Small intestine (tissue), 16 donors: ENCODE data around the gene RAB7A. TPM values are rescaled to one million over a fixed set of nuclear protein-coding genes. Genes with fewer than 3 reads are reported as not detected.
A peak's percentile ranks its signal among the peaks of the same experiment; 100 is the strongest.

Experiments used
- DNase-seq, 2 donors: peaks; one replicate each; pipeline versions ENCODE4 v3.0.0 to v3.0.0-alpha.2; 2013
- FAIRE-seq: peaks from 2 replicates; lab custom pipeline; 2012; peaks lifted over from hg19 to GRCh38; lab: Jason Lieb, UNC
- H3K27ac ChIP-seq, 3 donors: one replicate each; pipeline ENCODE4 v1.5.1; 2013; ENCODE audit warnings: low read length in 2 of 3, mild to moderate bottlenecking in 2 of 3, control low read depth in 1 of 3, inconsistent platforms in 1 of 3, low read depth in 1 of 3, moderate library complexity in 1 of 3
- H3K27me3 ChIP-seq, 3 donors: one replicate each; pipeline ENCODE4 v1.6.1; 2013; ENCODE audit warnings: low read length in 3 of 3, inconsistent platforms in 1 of 3; ENCODE audit not compliant: control insufficient read depth in 3 of 3, insufficient read depth in 3 of 3
- H3K36me3 ChIP-seq, 3 donors: one replicate each; pipeline ENCODE4 v1.6.1; 2013; ENCODE audit warnings: low read length in 3 of 3, inconsistent platforms in 1 of 3, low read depth in 1 of 3, mild to moderate bottlenecking in 1 of 3, moderate library complexity in 1 of 3; ENCODE audit not compliant: control insufficient read depth in 3 of 3, insufficient read depth in 2 of 3
- H3K4me1 ChIP-seq, 3 donors: one replicate each; pipeline ENCODE4 v1.6.1; 2013; ENCODE audit warnings: low read length in 2 of 3, inconsistent platforms in 1 of 3, low read depth in 1 of 3, mild to moderate bottlenecking in 1 of 3, moderate library complexity in 1 of 3; ENCODE audit not compliant: control insufficient read depth in 3 of 3, insufficient read depth in 2 of 3
- H3K4me3 ChIP-seq, 3 donors: one replicate each; pipeline ENCODE4 v1.5.1; 2013; ENCODE audit warnings: low read length in 3 of 3, control low read depth in 1 of 3, inconsistent platforms in 1 of 3, low read depth in 1 of 3, mild to moderate bottlenecking in 1 of 3, moderate library complexity in 1 of 3
- H3K9me3 ChIP-seq, 2 donors: one replicate each; pipeline ENCODE4 v1.6.1; 2013; ENCODE audit warnings: low read depth in 1 of 2, low read length in 1 of 2; ENCODE audit not compliant: control insufficient read depth in 2 of 2, insufficient read depth in 1 of 2
- WGBS, 3 donors: extraction: QIAGEN DNeasy Blood & Tissue Kit; methylation state at CpG; one replicate each; pipeline ENCODE4 v1.1.7; 2013; 5-methylcytosine and 5-hydroxymethylcytosine counted together
- long read RNA-seq, 10 donors: transcript quantifications; one replicate each; lab custom pipeline, GENCODE V29; 2026
- polyA plus RNA-seq, 4 donors: library from polyadenylated mRNA; stranded (reverse) in 3 of 4; unstranded in 1 of 4; fragments of 200-250 nt in 3 of 4; fragments of 120-200 nt in 1 of 4; gene quantifications; one replicate each; pipeline versions ENCODE4 v1.2.1 to v1.2.3, GENCODE V29; 2013
- donor health status: healthy with polysubstance abuse.
- donor health status: control.
- donor health status: control.
- donor health status: Bipolar disorder and iron deficiency.
- donor health status: healthy.

Gene RAB7A
- 100 to 1,000 TPM; 141 to 212 (median 165) TPM for polyA plus RNA-seq
- long read RNA-seq, donor 1 = 0 reads
- long read RNA-seq, donor 2, transcript RAB7A-201 (6 exons, 2,244 nt) = major isoform, 38 of 93 reads
- long read RNA-seq, donor 2, partial matches to known transcripts = 52 of 93 reads
- long read RNA-seq, donor 2, other reads (novel, unspliced or antisense) = 0 of 93 reads
- long read RNA-seq, donor 3, transcript RAB7A-201 (6 exons, 2,244 nt) = major isoform, 60 of 112 reads
- long read RNA-seq, donor 3, transcript RAB7A-207 (3 exons, 552 nt) = minor isoform, 5 of 112 reads
- long read RNA-seq, donor 3, partial matches to known transcripts = 47 of 112 reads
- long read RNA-seq, donor 3, other reads (novel, unspliced or antisense) = 0 of 112 reads
- long read RNA-seq, donor 4, partial matches to known transcripts = 0 of 3 reads
- long read RNA-seq, donor 4, other reads (novel, unspliced or antisense) = 0 of 3 reads
- long read RNA-seq, donor 5, transcript RAB7A-201 (6 exons, 2,244 nt) = major isoform, 25 of 31 reads
- long read RNA-seq, donor 5, partial matches to known transcripts = 6 of 31 reads
- long read RNA-seq, donor 5, other reads (novel, unspliced or antisense) = 0 of 31 reads
- long read RNA-seq, donor 6, transcript RAB7A-201 (6 exons, 2,244 nt) = major isoform, 67 of 92 reads
- long read RNA-seq, donor 6, partial matches to known transcripts = 19 of 92 reads
- long read RNA-seq, donor 6, other reads (novel, unspliced or antisense) = 6 of 92 reads
- long read RNA-seq, donor 7 = 0 reads
- long read RNA-seq, donor 8, transcript RAB7A-201 (6 exons, 2,244 nt) = major isoform, 6 of 6 reads
- long read RNA-seq, donor 8, partial matches to known transcripts = 0 of 6 reads
- long read RNA-seq, donor 8, other reads (novel, unspliced or antisense) = 0 of 6 reads
- long read RNA-seq, donor 9, transcript RAB7A-201 (6 exons, 2,244 nt) = major isoform, 22 of 23 reads
- long read RNA-seq, donor 9, partial matches to known transcripts = 0 of 23 reads
- long read RNA-seq, donor 9, other reads (novel, unspliced or antisense) = 0 of 23 reads
- long read RNA-seq, donor 10, transcript RAB7A-201 (6 exons, 2,244 nt) = major isoform, 90 of 224 reads
- long read RNA-seq, donor 10, partial matches to known transcripts = 128 of 224 reads
- long read RNA-seq, donor 10, other reads (novel, unspliced or antisense) = 5 of 224 reads

DNA sequence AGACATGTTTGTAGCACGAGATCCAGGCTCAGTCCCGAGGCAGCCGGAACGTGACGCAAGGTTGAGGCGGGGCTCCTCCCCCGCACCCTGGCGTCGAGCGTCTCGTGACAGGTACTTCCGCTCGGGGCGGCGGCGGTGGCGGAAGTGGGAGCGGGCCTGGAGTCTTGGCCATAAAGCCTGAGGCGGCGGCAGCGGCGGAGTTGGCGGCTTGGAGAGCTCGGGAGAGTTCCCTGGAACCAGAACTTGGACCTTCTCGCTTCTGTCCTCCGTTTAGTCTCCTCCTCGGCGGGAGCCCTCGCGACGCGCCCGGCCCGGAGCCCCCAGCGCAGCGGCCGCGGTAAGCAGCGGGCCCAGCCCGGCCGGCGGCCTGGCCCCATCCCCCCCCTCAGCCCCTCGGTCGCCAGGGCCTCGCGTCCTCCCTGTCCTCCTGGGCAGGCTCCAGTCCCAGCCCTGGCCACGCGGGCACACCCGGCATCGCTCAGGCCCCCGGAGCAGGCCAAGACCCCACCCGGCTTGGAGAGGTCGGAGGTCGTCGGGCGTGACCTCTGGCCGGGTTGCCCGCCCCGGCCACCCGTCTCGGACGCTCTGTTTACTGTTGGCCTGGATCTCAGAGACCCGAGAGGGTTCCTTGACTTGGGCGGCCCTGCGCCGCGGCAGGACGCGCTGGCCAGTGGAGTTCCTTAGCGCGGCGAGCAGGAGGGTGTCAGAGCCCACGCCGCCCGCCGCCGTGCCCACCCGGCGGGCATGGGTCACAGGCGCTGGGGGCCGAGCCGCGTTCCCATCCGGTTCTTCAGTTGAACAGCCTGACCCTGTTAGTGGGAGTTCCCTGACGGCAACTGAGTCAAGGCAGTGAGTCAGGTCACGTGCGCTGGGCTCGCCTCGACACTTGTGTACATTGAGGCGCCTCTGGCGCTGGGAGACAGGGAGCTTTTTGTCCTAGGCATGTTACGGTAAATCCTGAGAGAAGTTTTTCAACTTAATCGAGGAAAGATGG lies at the start of gene RAB7A:
TSS of gene RAB7A (plus strand) at position 161 of the 994 bp plus-strand sequence. CDS start 69,185 bp downstream, outside the sequence.
- Histone ChIP-seq H3K36me3 (no peaks in the 10 kb centered on the region), H3K27ac (peak within 1 kb of the TSS; percentile 90 to 95 (median 90)), H3K9me3 (no peaks in the 10 kb centered on the region), H3K4me1 (peaks cover 4 to 11% (median 10%) of the 10 kb centered on the region in 3 donors), H3K4me3 (peak within 1 kb of the TSS; percentile 90 to 99 (median 94)), H3K27me3 (peaks cover 0 to 3% (median 0%) of the 10 kb centered on the region in 3 donors)
- DNase-seq = peak; percentile 98 to 99
- FAIRE-seq = no peak
- 0 to 1% (median 0%) methylated on average over 73 to 93 of the region's 93 CpGs for WGBS, 3 donors

- DNase-seq = no peak
- Histone ChIP-seq H3K36me3 (no peaks in the 10 kb centered on the region), H3K9me3 (no peaks in the 10 kb centered on the region), H3K27ac (no peak overlapping the region), H3K27me3 (no peaks in the 10 kb centered on the region), H3K4me1 (peaks cover 0 to 7% (median 0%) of the 10 kb centered on the region in 3 donors), H3K4me3 (no peak overlapping the region)
- FAIRE-seq = no peak
- WGBS, 3 donors = 96 to 97% (median 96%) methylated on average over 2 of the region's 2 CpGs
These were observed 46.6 kb upstream of the RAB7A start for GRCh38 chr3:128679338-128679737.

DNA sequence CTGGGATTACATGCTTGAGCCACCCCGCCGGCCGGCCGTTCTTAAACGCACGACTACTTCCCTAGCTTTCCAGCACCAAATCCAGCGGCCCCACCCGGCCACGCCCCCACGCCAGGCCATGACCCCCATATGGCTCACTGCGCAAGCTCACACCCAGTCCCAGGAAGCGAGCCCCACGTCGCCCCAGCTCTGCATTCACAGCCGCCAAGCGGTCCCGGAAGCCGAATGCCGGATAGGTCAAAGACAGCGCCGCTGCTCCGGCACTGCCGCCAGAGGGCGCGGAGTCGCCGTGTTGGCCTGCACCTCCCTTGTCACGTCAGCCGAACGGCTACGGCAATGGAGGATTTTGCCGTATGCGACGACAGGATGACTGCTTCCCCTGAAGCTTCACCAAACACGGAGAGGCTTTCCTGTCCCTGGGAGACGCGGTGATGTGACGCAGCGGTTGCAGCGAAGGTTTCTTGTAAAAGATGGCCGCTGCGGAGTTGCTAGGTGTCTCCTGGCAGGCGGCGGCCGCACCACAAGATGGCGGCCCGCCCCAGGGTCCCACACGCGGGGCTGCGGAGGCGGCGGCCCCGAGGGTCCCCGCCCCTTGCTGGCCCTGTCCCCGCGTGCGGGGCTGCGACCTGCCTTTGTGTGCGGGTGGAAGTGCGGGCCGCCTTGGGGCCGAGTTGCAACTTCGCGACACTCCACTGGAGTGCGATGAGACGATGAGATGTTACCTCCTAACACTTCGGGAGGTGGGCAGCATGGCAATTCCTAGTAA lies 45.2 kb upstream of the RAB7A start:
- Histone ChIP-seq H3K9me3 (no peaks in the 10 kb centered on the region), H3K36me3 (no peaks in the 10 kb centered on the region), H3K4me3 (peak overlapping the region; percentile 53 to 64 (median 55)), H3K27me3 (no peaks in the 10 kb centered on the region), H3K4me1 (peaks cover 0 to 7% (median 0%) of the 10 kb centered on the region in 3 donors), H3K27ac (peak overlapping the region; percentile 95 to 100 (median 98))
- DNase-seq (peak; percentile 98), FAIRE-seq (no peak)
- 0% methylated on average over 56 to 67 of the region's 67 CpGs for WGBS, 3 donors

- peak overlapping the region; percentile 95 to 100 (median 98) for H3K27ac ChIP-seq
- H3K4me3 ChIP-seq = peak overlapping the region; percentile 53 to 64 (median 55)
- no peaks in the 10 kb centered on the region for H3K27me3 ChIP-seq
- H3K9me3 ChIP-seq = no peaks in the 10 kb centered on the region
- DNase-seq (no peak), FAIRE-seq (no peak)
- peaks cover 0 to 7% (median 0%) of the 10 kb centered on the region in 3 donors for H3K4me1 ChIP-seq
- no peaks in the 10 kb centered on the region for H3K36me3 ChIP-seq
- 23 to 32% (median 27%) methylated on average over 9 of the region's 9 CpGs for WGBS, 3 donors
These were observed 44.6 kb upstream of the RAB7A start for GRCh38 chr3:128681369-128681829.

DNA sequence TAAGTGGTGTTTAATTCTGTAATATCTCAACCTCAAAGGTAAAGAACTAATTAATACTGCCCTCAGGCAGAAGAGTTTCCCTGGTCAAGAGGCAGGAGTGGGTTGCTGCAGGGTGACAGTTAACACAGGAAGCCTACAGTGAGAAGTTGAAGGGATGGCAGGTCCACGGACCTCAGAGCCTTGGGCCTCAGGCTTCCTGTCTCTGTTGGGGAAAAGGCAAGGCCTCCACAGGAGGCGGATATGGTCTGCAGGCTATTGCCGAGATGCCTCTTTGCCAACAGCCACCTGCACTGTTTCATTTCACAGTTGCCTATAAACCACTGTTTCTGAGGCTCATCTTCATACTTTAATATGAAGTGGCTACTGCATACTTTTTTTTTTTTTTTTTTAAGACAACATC lies 42.0 kb upstream of the RAB7A start:
- WGBS, 3 donors = 70 to 80% (median 72%) methylated on average over 3 of the region's 3 CpGs
- FAIRE-seq (no peak), DNase-seq (no peak)
- Histone ChIP-seq H3K4me3 (no peak overlapping the region), H3K9me3 (no peaks in the 10 kb centered on the region), H3K36me3 (no peaks in the 10 kb centered on the region), H3K27ac (no peak overlapping the region), H3K27me3 (no peaks in the 10 kb centered on the region), H3K4me1 (peaks cover 0 to 7% (median 0%) of the 10 kb centered on the region in 3 donors)

DNA sequence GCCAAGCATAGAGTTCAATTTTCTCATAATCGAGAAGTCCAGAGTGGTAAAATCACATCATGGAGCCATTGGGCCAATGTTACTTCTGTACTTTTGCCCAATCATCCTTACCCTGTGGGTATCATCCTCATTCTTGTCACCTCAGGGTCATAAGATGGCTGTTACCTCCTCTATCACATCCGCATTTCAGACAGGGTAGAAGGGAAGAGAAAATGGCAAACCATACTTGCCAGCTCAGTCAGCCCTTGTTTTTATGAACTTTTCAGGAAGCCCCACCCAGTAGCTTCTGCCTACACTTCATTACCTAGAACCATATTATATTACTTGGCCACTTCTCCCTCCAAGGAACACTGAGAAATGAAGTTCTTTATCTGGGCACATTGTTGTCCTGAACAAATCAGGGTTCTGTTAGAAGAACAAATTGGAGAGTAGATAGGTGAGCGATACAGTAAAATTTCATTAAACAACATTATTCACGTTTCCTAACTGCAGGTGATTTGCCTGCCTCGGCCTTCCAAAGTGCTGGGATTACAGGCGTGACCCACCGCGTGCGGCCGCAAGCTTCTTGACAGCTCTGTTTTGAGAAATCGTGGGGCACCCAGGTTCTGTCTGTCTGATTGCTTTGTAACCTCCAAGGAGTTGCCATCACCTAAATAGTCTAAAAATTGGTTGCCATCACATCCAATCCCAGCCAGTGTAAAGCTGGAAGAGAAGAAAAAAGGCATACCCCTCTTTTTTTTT lies 40.8 kb upstream of the RAB7A start:
- no peak for FAIRE-seq
- WGBS, 3 donors = 89 to 92% (median 91%) methylated on average over 11 of the region's 11 CpGs
- H3K27ac ChIP-seq = no peak overlapping the region
- H3K27me3 ChIP-seq = no peaks in the 10 kb centered on the region
- H3K4me3 ChIP-seq = no peak overlapping the region
- no peak for DNase-seq
- H3K36me3 ChIP-seq = no peaks in the 10 kb centered on the region
- H3K4me1 ChIP-seq = peaks cover 0 to 7% (median 0%) of the 10 kb centered on the region in 3 donors
- no peaks in the 10 kb centered on the region for H3K9me3 ChIP-seq
